ENCODE data around the gene HBG2. TPM values are rescaled to one million over a fixed set of nuclear protein-coding genes. Genes with fewer than 3 reads are reported as not detected.

The HBG2 gene
- total and polyA plus RNA-seq, 2 of the 8 experiments (the other 6 are each of a cell fraction or from before 2014, with no cell fraction given) = 0.23 TPM; not detected in 1

GRCh38 chr11:5288108-5288905 lies 33.7 kb upstream of the HBG2 start:
- CTCF ChIA-PET (ENCODE audit: partially characterized antibody) = interaction anchor here (0.6 to 4.2 kb wide), 8 partner anchors 11 to 163 kb away, joined by 3 to 36 read pairs (median 4); no protein-coding TSS in a partner anchor
- H2AK5ac ChIP-seq (ENCODE audit: low read depth, low read length) = no peak overlapping the region
- TF ChIP-seq POLR2AphosphoS5 (IDR thresholded peaks at IDR 0.05; ENCODE audit: low read depth, low read length) = no peak
- TF ChIP-seq RBBP5 (IDR thresholded peaks at IDR 0.05; ENCODE audit: borderline replicate concordance, low read depth, low read length) = no peak
- TF ChIP-seq SIN3A (conservative IDR thresholded peaks at IDR 0.05 in 1 of 2, IDR thresholded peaks at IDR 0.05 in 1 of 2; ENCODE audit: low read depth in 1 of 2, low read length in 2 of 2) = no peak
- TF ChIP-seq YY1 (IDR thresholded peaks at IDR 0.05; ENCODE audit: low read depth, low read length) = no peak
- TF ChIP-seq ZNF274 (IDR thresholded peaks at IDR 0.05; ENCODE audit: borderline replicate concordance, extremely low read depth, low read length) = no peak
- TF ChIP-seq CBX8 (IDR thresholded peaks at IDR 0.05; ENCODE audit: borderline replicate concordance, low read depth, low read length) = no peak
- TF ChIP-seq RNF2 (IDR thresholded peaks at IDR 0.05; ENCODE audit: borderline replicate concordance, low read depth, low read length, missing control alignments, poor library complexity, severe bottlenecking) = no peak
- TF ChIP-seq SIRT6 (IDR thresholded peaks at IDR 0.05; ENCODE audit: low read length) = no peak
- TF ChIP-seq JUND (IDR thresholded peaks at IDR 0.05; ENCODE audit: low read length) = no peak
- TF ChIP-seq HDAC6 (IDR thresholded peaks at IDR 0.05; ENCODE audit: low read depth, low read length) = no peak
- no peak for TF ChIP-seq SP2 (IDR thresholded peaks at IDR 0.05; ENCODE audit: low read length)
- no peak for TF ChIP-seq CTBP2 (IDR thresholded peaks at IDR 0.05; ENCODE audit: borderline replicate concordance, insufficient read depth, insufficient read length, low read length)
- TF ChIP-seq TEAD4 (IDR thresholded peaks at IDR 0.05; ENCODE audit: low read depth, low read length) = no peak

More at GRCh38 chr11:5288108-5288905, 33.7 kb upstream of the HBG2 start:
- H3K23ac ChIP-seq (ENCODE audit: insufficient read length) = no peak overlapping the region
- no peak overlapping the region for H4K5ac ChIP-seq (ENCODE audit: insufficient read length, low read depth, low read length)
- H2BK120ac ChIP-seq (replicated peaks; ENCODE audit: low read depth, low read length) = no peak overlapping the region
- H3K4me3 ChIP-seq (ENCODE audit: extremely low read depth in 1 of 4, insufficient read depth in 2 of 4, low read depth in 3 of 4, low read length in 4 of 4) = no peak overlapping the region
- no peak overlapping the region for H2BK20ac ChIP-seq (ENCODE audit: low read length)
- FAIRE-seq (no peak), DNase-seq (ENCODE audit: low read depth in 1 of 2, low spot score in 2 of 2) (no peak)
- H3K27me3 ChIP-seq (replicated peaks in 1 of 4; ENCODE audit: control insufficient read depth in 3 of 4, extremely low read depth in 1 of 4, insufficient read depth in 3 of 4, low read length in 3 of 4) = no peaks in the 10 kb centered on the region
- no peak overlapping the region for H2BK12ac ChIP-seq (ENCODE audit: low read depth, low read length)
- no peak overlapping the region for H3K18ac ChIP-seq (ENCODE audit: extremely low read depth, low read length)
- no peak overlapping the region for H2BK5ac ChIP-seq (ENCODE audit: low read depth, low read length)
- no peak overlapping the region for H4K91ac ChIP-seq (replicated peaks; ENCODE audit: insufficient read length, low read length)
- no peaks in the 10 kb centered on the region for H3K23me2 ChIP-seq (ENCODE audit: low read depth, low read length)
- H3K4me1 ChIP-seq (replicated peaks in 1 of 4; ENCODE audit: control insufficient read depth in 3 of 4, insufficient read depth in 4 of 4, low read length in 3 of 4) = no peaks in the 10 kb centered on the region
- no peak overlapping the region for H3K4ac ChIP-seq (replicated peaks; ENCODE audit: insufficient read length, low read depth, low read length)
- WGBS, 2 experiments (ENCODE audit: extremely low coverage in 1 of 2, insufficient coverage in 1 of 2, insufficient read length in 1 of 2, insufficient replicate concordance in 2 of 2, low coverage in 1 of 2, low lambda C conversion rate in 2 of 2, missing lambda C conversion rate in 1 of 2) = 94% methylated on average over 7 of the region's 7 CpGs; no CpG with 5 or more reads in 1 of the 2 experiments
- H3K9me3 ChIP-seq (ENCODE audit: insufficient read depth in 2 of 2, low read depth in 1 of 2, low read length in 1 of 2) = no peaks in the 10 kb centered on the region
- no peaks in the 10 kb centered on the region for H3K36me3 ChIP-seq (ENCODE audit: control insufficient read depth in 2 of 4, insufficient read depth in 4 of 4, low read length in 3 of 4)
- no peak overlapping the region for H3K14ac ChIP-seq (ENCODE audit: insufficient read length)
- H4K20me1 ChIP-seq (replicated peaks in 1 of 2; ENCODE audit: control insufficient read depth in 1 of 2, insufficient read depth in 2 of 2, low read length in 2 of 2) = no peaks in the 10 kb centered on the region
- POLR2A ChIA-PET (ENCODE audit: partially characterized antibody) = no interaction called here
- H3K27ac ChIP-seq (ENCODE audit: low read depth, low read length) = no peak overlapping the region
- H3K79me2 ChIP-seq (ENCODE audit: control insufficient read depth in 1 of 2, insufficient read depth in 2 of 2, low read length in 2 of 2) = no peaks in the 10 kb centered on the region
- no peak overlapping the region for H3K9ac ChIP-seq (replicated peaks in 1 of 4; ENCODE audit: extremely low read depth in 1 of 4, low read depth in 3 of 4, low read length in 3 of 4)
- no peak overlapping the region for H4K8ac ChIP-seq (ENCODE audit: extremely low read depth, insufficient read depth, low read length)
- no peak overlapping the region for H2AFZ ChIP-seq (ENCODE audit: low read length)
- H3K56ac ChIP-seq (replicated peaks; ENCODE audit: insufficient read length, low read depth, low read length) = no peak overlapping the region
- H3K79me1 ChIP-seq (ENCODE audit: low read depth, low read length) = no peaks in the 10 kb centered on the region
- no peak overlapping the region for H2BK15ac ChIP-seq (ENCODE audit: low read length)
- no peak overlapping the region for H3K4me2 ChIP-seq (ENCODE audit: insufficient read depth in 1 of 2, low read depth in 2 of 2, low read length in 2 of 2)
